Keratinocyte (primary cell): ENCODE results near the gene KMT5B. TPM values are rescaled to one million over a fixed set of nuclear protein-coding genes. Genes with fewer than 3 reads are reported as not detected.

Experiments
- DNase-seq: peaks from one replicate; pipeline ENCODE4 v3.0.0-alpha.2; 2011; ENCODE audit warnings: low read depth, missing footprints, low spot score
- FAIRE-seq: peaks from 2 replicates; lab custom pipeline; 2011; peaks lifted over from hg19 to GRCh38; lab: Jason Lieb, UNC
- H2AFZ ChIP-seq: 2 replicates; pipeline ENCODE4 v1.6.0; 2012; ENCODE audit warnings: low read length, control low read depth, inconsistent platforms; ENCODE audit not compliant: control insufficient read depth
- H3K27ac ChIP-seq: 2 replicates; pipeline ENCODE4 v1.5.1; 2011; ENCODE audit warnings: low read length; ENCODE audit not compliant: control insufficient read depth, insufficient read depth
- H3K27me3 ChIP-seq: 3 replicates; pipeline ENCODE4 v1.6.0; 2011; ENCODE audit warnings: low read length; ENCODE audit not compliant: control insufficient read depth, insufficient read depth; ENCODE audit errors: extremely low read depth
- H3K36me3 ChIP-seq, 2 experiments: 2 replicates in 1 of 2; 3 replicates in 1 of 2; pipeline ENCODE4 v1.5.1; 2011; ENCODE audit warnings: low read length in 2 of 2, mild to moderate bottlenecking in 1 of 2; ENCODE audit not compliant: control insufficient read depth in 2 of 2, insufficient read depth in 2 of 2; ENCODE audit errors: extremely low read depth in 1 of 2
- H3K4me1 ChIP-seq: 3 replicates; pipeline ENCODE4 v1.5.1; 2011; ENCODE audit warnings: low read length; ENCODE audit not compliant: control insufficient read depth, insufficient read depth; ENCODE audit errors: extremely low read depth
- H3K4me2 ChIP-seq: 3 replicates; pipeline ENCODE4 v1.6.0; 2011; ENCODE audit warnings: low read depth, low read length; ENCODE audit not compliant: control insufficient read depth, insufficient read depth; ENCODE audit errors: extremely low read depth
- H3K4me3 ChIP-seq, 3 experiments: fragments of 200-600 bp in 1 of 3; sonication (generic) in 1 of 3; 2 replicates in 2 of 3; 3 replicates in 1 of 3; pipeline ENCODE4 v1.5.1; 2011 to 2016; ENCODE audit warnings: low read length in 3 of 3, mild to moderate bottlenecking in 3 of 3, control low read depth in 2 of 3, inconsistent platforms in 1 of 3, low read depth in 1 of 3, mixed read lengths in 1 of 3, mixed run types in 1 of 3, moderate library complexity in 1 of 3; ENCODE audit not compliant: control insufficient read depth in 2 of 3, insufficient read depth in 2 of 3; ENCODE audit errors: extremely low read depth in 1 of 3
- H3K79me2 ChIP-seq: 2 replicates; pipeline ENCODE4 v1.6.0; 2012; ENCODE audit warnings: low read length; ENCODE audit not compliant: control insufficient read depth, insufficient read depth
- H3K9ac ChIP-seq: 3 replicates; pipeline ENCODE4 v1.6.0; 2011; ENCODE audit warnings: low read length; ENCODE audit not compliant: control insufficient read depth, insufficient read depth; ENCODE audit errors: extremely low read depth
- H3K9me1 ChIP-seq: 3 replicates; pipeline ENCODE4 v1.6.0; 2011; ENCODE audit warnings: low read length; ENCODE audit not compliant: control insufficient read depth, insufficient read depth; ENCODE audit errors: extremely low read depth
- H3K9me3 ChIP-seq: 2 replicates; pipeline ENCODE4 v1.5.1; 2012; ENCODE audit warnings: low read depth, low read length; ENCODE audit not compliant: control insufficient read depth
- H4K20me1 ChIP-seq: 3 replicates; pipeline ENCODE4 v1.6.0; 2011; ENCODE audit warnings: low read length; ENCODE audit not compliant: control insufficient read depth, insufficient read depth; ENCODE audit errors: extremely low read depth
- EZH2 ChIP-seq: IDR thresholded peaks from one replicate; pipeline ENCODE4 v1.6.1; 2012; ENCODE audit warnings: inconsistent platforms, mild to moderate bottlenecking, low read length, moderate library complexity
- dilution Hi-C: fragments of 300-500 bp; cut with MboI; formaldehyde crosslinking; loops from one replicate; pipeline ENCODE4 v1.7.0; 2020; ENCODE audit warnings: low sequenced_read_pairs; ENCODE audit not compliant: extremely low pct_ligation_motif_present
- polyA plus RNA-seq, 5 experiments: library from polyadenylated mRNA; depleted of rRNA in 3 of 5; stranded (reverse) in 3 of 5; stranded (forward) in 1 of 5; unstranded in 1 of 5; fragments of >200 nt; gene quantifications; 1 replicate in 1 of 5; 2 replicates in 3 of 5; 3 replicates in 1 of 5; pipeline versions ENCODE4 v1.2.1 to v1.2.3, GENCODE V29; 2011 to 2012; ENCODE audit warnings: missing spikeins in 2 of 5, low read depth in 1 of 5, low replicate concordance in 1 of 5
- TF ChIP-seq, protein P1 (sequence below), 3 experiments: IDR thresholded peaks in 1 of 3; conservative IDR thresholded peaks in 1 of 3; optimal IDR thresholded peaks in 1 of 3; 2 replicates in 2 of 3; 3 replicates in 1 of 3; pipeline versions ENCODE3 to v1.5.1; 2011; ENCODE audit warnings: low read length in 3 of 3, mild to moderate bottlenecking in 3 of 3, moderate library complexity in 2 of 3, control low read depth in 1 of 3, inconsistent platforms in 1 of 3; ENCODE audit not compliant: insufficient read depth in 2 of 3; ENCODE audit errors: extremely low read depth in 1 of 3

The KMT5B gene
- polyA plus RNA-seq, 1 donor (not counting 4 experiments of a cell fraction or from before 2014, with no cell fraction given), result 17.2 TPM

GRCh38 chr11:68159665-68160064 lies 53.4 kb downstream of the KMT5B start:
- TF ChIP-seq, protein P1, sequence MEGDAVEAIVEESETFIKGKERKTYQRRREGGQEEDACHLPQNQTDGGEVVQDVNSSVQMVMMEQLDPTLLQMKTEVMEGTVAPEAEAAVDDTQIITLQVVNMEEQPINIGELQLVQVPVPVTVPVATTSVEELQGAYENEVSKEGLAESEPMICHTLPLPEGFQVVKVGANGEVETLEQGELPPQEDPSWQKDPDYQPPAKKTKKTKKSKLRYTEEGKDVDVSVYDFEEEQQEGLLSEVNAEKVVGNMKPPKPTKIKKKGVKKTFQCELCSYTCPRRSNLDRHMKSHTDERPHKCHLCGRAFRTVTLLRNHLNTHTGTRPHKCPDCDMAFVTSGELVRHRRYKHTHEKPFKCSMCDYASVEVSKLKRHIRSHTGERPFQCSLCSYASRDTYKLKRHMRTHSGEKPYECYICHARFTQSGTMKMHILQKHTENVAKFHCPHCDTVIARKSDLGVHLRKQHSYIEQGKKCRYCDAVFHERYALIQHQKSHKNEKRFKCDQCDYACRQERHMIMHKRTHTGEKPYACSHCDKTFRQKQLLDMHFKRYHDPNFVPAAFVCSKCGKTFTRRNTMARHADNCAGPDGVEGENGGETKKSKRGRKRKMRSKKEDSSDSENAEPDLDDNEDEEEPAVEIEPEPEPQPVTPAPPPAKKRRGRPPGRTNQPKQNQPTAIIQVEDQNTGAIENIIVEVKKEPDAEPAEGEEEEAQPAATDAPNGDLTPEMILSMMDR (optimal IDR thresholded peaks at IDR 0.05 in 1 of 3, IDR thresholded peaks at IDR 0.05 in 1 of 3, conservative IDR thresholded peaks at IDR 0.05 in 1 of 3; ENCODE audit: extremely low read depth in 1 of 3, insufficient read depth in 2 of 3, low read length in 3 of 3), result no peak
- TF ChIP-seq EZH2, result no peak
- Histone ChIP-seq H3K27me3 (no peaks in the 10 kb centered on the region), H4K20me1 (no peaks in the 10 kb centered on the region), H3K9me1 (no peaks in the 10 kb centered on the region), H2AFZ (no peak overlapping the region), H3K4me2 (no peak overlapping the region), H3K9me3 (no peaks in the 10 kb centered on the region), H3K9ac (no peak overlapping the region), H3K36me3 (peaks cover 5% of the 10 kb centered on the region in 2 experiments), H3K27ac (no peak overlapping the region), H3K4me1 (peaks cover 12% of the 10 kb centered on the region), H3K4me3 (no peak overlapping the region), H3K79me2 (no peaks in the 10 kb centered on the region)
- no peak for DNase-seq
- dilution Hi-C loops, result no loop called here
- FAIRE-seq, result no peak

DNA sequence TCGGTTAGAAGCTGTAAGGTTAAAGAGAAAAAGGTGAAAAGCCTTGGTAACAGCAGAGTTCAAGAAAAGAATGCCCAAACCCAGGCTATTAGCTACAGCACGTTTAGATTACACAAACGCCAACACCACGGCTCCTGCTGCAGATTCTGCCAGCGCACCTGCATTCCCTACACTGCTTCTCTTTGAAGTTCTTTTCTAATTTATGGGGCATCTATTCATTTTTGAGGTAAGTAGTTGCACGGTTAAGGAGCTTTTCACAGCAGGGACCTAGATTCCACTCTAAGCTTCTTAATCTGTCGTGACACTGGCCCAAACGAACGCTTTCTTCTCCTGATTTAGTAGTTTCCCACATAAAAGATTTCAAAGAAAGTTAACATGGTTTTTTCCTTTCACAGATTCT lies 53.9 kb downstream of the KMT5B start:
- no peak overlapping the region for H3K4me3 ChIP-seq
- H3K9me3 ChIP-seq, result no peaks in the 10 kb centered on the region
- FAIRE-seq, result no peak
- no peaks in the 10 kb centered on the region for H4K20me1 ChIP-seq
- dilution Hi-C loops, result no loop called here
- no peak overlapping the region for H3K4me2 ChIP-seq
- DNase-seq, result no peak
- H3K27me3 ChIP-seq, result no peaks in the 10 kb centered on the region
- H2AFZ ChIP-seq, result no peak overlapping the region
- H3K27ac ChIP-seq, result no peak overlapping the region
- no peaks in the 10 kb centered on the region for H3K9me1 ChIP-seq
- TF ChIP-seq EZH2, result no peak
- TF ChIP-seq, protein P1 (optimal IDR thresholded peaks at IDR 0.05 in 1 of 3, IDR thresholded peaks at IDR 0.05 in 1 of 3, conservative IDR thresholded peaks at IDR 0.05 in 1 of 3; ENCODE audit: extremely low read depth in 1 of 3, insufficient read depth in 2 of 3, low read length in 3 of 3), result no peak
- H3K4me1 ChIP-seq, result peaks cover 6% of the 10 kb centered on the region
- no peak overlapping the region for H3K9ac ChIP-seq
- peaks cover 4 to 5% of the 10 kb centered on the region in 2 experiments for H3K36me3 ChIP-seq
- no peaks in the 10 kb centered on the region for H3K79me2 ChIP-seq
